ENCODE measurements around the gene PEX14. TPM values are rescaled to one million over a fixed set of nuclear protein-coding genes. Genes with fewer than 3 reads are reported as not detected.
A peak's percentile ranks its signal among the peaks of the same experiment; 100 is the strongest.

The PEX14 gene
- total and polyA plus RNA-seq, 9 of the 15 experiments (the other 6 are each of a cell fraction or from before 2014, with no cell fraction given): 2.6 to 45.7 (median 22.7) TPM

GRCh38 chr1:10556430-10557005, 81.8 kb downstream of the PEX14 start (continued):
- TF ChIP-seq MXD1 (CRISPR knock-in tag; IDR thresholded peaks at IDR 0.05; ENCODE audit: borderline replicate concordance, poor library complexity, severe bottlenecking) (no peak), SNAPC5 (CRISPR knock-in tag; IDR thresholded peaks at IDR 0.05) (no peak), VEZF1 (CRISPR knock-in tag; IDR thresholded peaks at IDR 0.05) (no peak), TCF7 (IDR thresholded peaks at IDR 0.05; ENCODE audit: borderline replicate concordance) (no peak), ZNF449 (CRISPR knock-in tag; IDR thresholded peaks at IDR 0.05) (no peak), MIER1 (IDR thresholded peaks at IDR 0.05; ENCODE audit: low read depth) (no peak), SREBF1 (IDR thresholded peaks at IDR 0.05; ENCODE audit: borderline replicate concordance, low read depth, low read length) (no peak), ZC3H8 (IDR thresholded peaks at IDR 0.05) (no peak), HNRNPLL (IDR thresholded peaks at IDR 0.05; ENCODE audit: low read depth, low read length, poor library complexity, severe bottlenecking) (no peak), ZNF239 (CRISPR knock-in tag; IDR thresholded peaks at IDR 0.05) (0 out of 2 replicates have a peak, but pooled peaks have one; percentile 41), ZZZ3 (IDR thresholded peaks at IDR 0.05) (peak; percentile 7; the same call in 1 of the 2 replicates), ZFP36 (IDR thresholded peaks at IDR 0.05; ENCODE audit: low read depth, low read length, partially characterized antibody) (peak; percentile 14), RAD51 (IDR thresholded peaks at IDR 0.05; ENCODE audit: borderline replicate concordance, low read depth) (0 out of 2 replicates have a peak, but pooled peaks have one; percentile 19), SREBF2 (CRISPR knock-in tag; IDR thresholded peaks at IDR 0.05) (no peak), GABPA (tag; conservative IDR thresholded peaks at IDR 0.05; ENCODE audit: low read depth) (no peak), ZKSCAN8 (CRISPR knock-in tag; IDR thresholded peaks at IDR 0.05) (no peak), PKNOX1 (IDR thresholded peaks at IDR 0.05) (no peak), ZNF121 (CRISPR knock-in tag; conservative IDR thresholded peaks at IDR 0.05) (peak; percentile 95), ZNF639 (CRISPR knock-in tag; conservative IDR thresholded peaks at IDR 0.05 in 1 of 2, IDR thresholded peaks at IDR 0.05 in 1 of 2) (no peak), HMBOX1 (IDR thresholded peaks at IDR 0.05) (no peak), OTX1 (CRISPR knock-in tag; IDR thresholded peaks at IDR 0.05) (no peak)
